SK-N-SH (cell line): ENCODE data around the gene SGSM2. TPM values are rescaled to one million over a fixed set of nuclear protein-coding genes. Genes with fewer than 3 reads are reported as not detected.
A peak's percentile ranks its signal among the peaks of the same experiment; 100 is the strongest.

Experiments used
- CTCF ChIA-PET: fragments of 300-600, 350-600 bp; formaldehyde crosslinking; extraction: SDS; loops from one replicate; lab custom pipeline; 2021; lab: Yijun Ruan, JAX
- POLR2A ChIA-PET: fragments of 350-600 bp; sonication (Branson Sonifier 250); formaldehyde crosslinking; extraction: SDS; loops from one replicate; lab custom pipeline; 2020; ENCODE audit warnings: antibody characterized with exemption, inconsistent platforms; lab: Yijun Ruan, JAX
- DNase-seq: peaks from one replicate; pipeline ENCODE4 v3.0.0; 2012
- H2AFZ ChIP-seq: fragments of 200-600 bp; sonication (generic); 2 replicates; pipeline ENCODE4 v1.8.1; 2016; ENCODE audit warnings: antibody characterized with exemption, mild to moderate bottlenecking, low read depth
- H3F3A ChIP-seq: fragments of 200-600 bp; sonication (generic); replicated peaks from 2 replicates; pipeline ENCODE3; 2016; ENCODE audit warnings: antibody characterized with exemption, mild to moderate bottlenecking; ENCODE audit not compliant: insufficient read depth
- H3K27ac ChIP-seq, 2 experiments: fragments of 200-500 bp in 1 of 2; fragments of 200-600 bp in 1 of 2; sonication (Bioruptor generic) in 1 of 2; sonication (generic), shearing (Covaris generic) in 1 of 2; 2 replicates each; pipeline versions ENCODE4 v1.5.1 to v1.6.1; 2014 to 2016; ENCODE audit warnings: low read depth in 2 of 2, inconsistent platforms in 1 of 2, low read length in 1 of 2, mild to moderate bottlenecking in 1 of 2, mixed read lengths in 1 of 2
- H3K27me3 ChIP-seq: fragments of 200-600 bp; sonication (generic), shearing (Covaris generic); 2 replicates; pipeline ENCODE4 v1.6.1; 2016; ENCODE audit warnings: mixed run types; ENCODE audit not compliant: insufficient read depth
- H3K36me3 ChIP-seq, 2 experiments: fragments of 200-500 bp in 1 of 2; fragments of 200-600 bp in 1 of 2; sonication (Bioruptor generic) in 1 of 2; sonication (generic) in 1 of 2; replicated peaks in 1 of 2; 2 replicates each; pipeline versions ENCODE3 to v1.5.1; 2014 to 2016; ENCODE audit warnings: low read length in 1 of 2, mild to moderate bottlenecking in 1 of 2; ENCODE audit not compliant: insufficient read depth in 2 of 2, control insufficient read depth in 1 of 2
- H3K4me1 ChIP-seq, 2 experiments: fragments of 200-500 bp in 1 of 2; fragments of 200-600 bp in 1 of 2; sonication (Bioruptor generic) in 1 of 2; sonication (generic), shearing (Covaris generic) in 1 of 2; 2 replicates each; pipeline versions ENCODE4 v1.5.1 to v1.6.1; 2014 to 2016; ENCODE audit warnings: low read depth in 1 of 2, low read length in 1 of 2, mixed run types in 1 of 2; ENCODE audit not compliant: insufficient read depth in 2 of 2, control insufficient read depth in 1 of 2
- H3K4me2 ChIP-seq: fragments of 200-600 bp; sonication (generic), shearing (Covaris generic); 2 replicates; pipeline ENCODE4 v1.6.1; 2017; ENCODE audit warnings: mixed run types
- H3K4me3 ChIP-seq, 2 experiments: fragments of 200-500 bp in 1 of 2; fragments of 200-600 bp in 1 of 2; sonication (Bioruptor generic) in 1 of 2; sonication (generic), shearing (Covaris generic) in 1 of 2; 2 replicates each; pipeline versions ENCODE4 v1.5.1 to v1.8.1; 2014 to 2016; ENCODE audit warnings: low read depth in 2 of 2, inconsistent platforms in 1 of 2, low read length in 1 of 2, mild to moderate bottlenecking in 1 of 2, mixed read lengths in 1 of 2, moderate library complexity in 1 of 2
- H3K79me2 ChIP-seq: fragments of 200-600 bp; sonication (generic); 2 replicates; pipeline ENCODE4 v1.8.1; 2017; ENCODE audit warnings: mild to moderate bottlenecking; ENCODE audit not compliant: insufficient read depth
- H3K9ac ChIP-seq: fragments of 200-600 bp; sonication (generic); 2 replicates; pipeline ENCODE4 v1.6.1; 2017; ENCODE audit warnings: mixed run types
- H3K9me2 ChIP-seq: fragments of 200-600 bp; sonication (generic); 2 replicates; pipeline ENCODE4 v1.6.1; 2017; ENCODE audit warnings: mixed run types
- H3K9me3 ChIP-seq: fragments of 200-600 bp; sonication (generic); 2 replicates; pipeline ENCODE4 v1.6.1; 2017; ENCODE audit warnings: mixed run types, mild to moderate bottlenecking, moderate library complexity
- H4K20me1 ChIP-seq: fragments of 200-600 bp; sonication (generic); 2 replicates; pipeline ENCODE4 v1.6.1; 2017; ENCODE audit warnings: mild to moderate bottlenecking, mixed run types; ENCODE audit not compliant: insufficient read depth
- CHD2 ChIP-seq: fragments of 150-350 bp; IDR thresholded peaks from 2 replicates; pipeline ENCODE4 v1.6.1; 2018; ENCODE audit warnings: low read length; ENCODE audit not compliant: partially characterized antibody
- EZH2phosphoT487 ChIP-seq: fragments of 200-600 bp; sonication (generic); IDR thresholded peaks from 2 replicates; pipeline ENCODE4 v1.6.1; 2017; ENCODE audit warnings: low read depth, mixed run types, mild to moderate bottlenecking, antibody characterized with exemption, moderate library complexity, borderline replicate concordance
- IRF3 ChIP-seq: fragments of 150-350 bp; IDR thresholded peaks from 2 replicates; pipeline ENCODE4 v1.6.1; 2016; ENCODE audit warnings: mild to moderate bottlenecking, low read depth, low read length
- NRF1 ChIP-seq: IDR thresholded peaks from 2 replicates; pipeline ENCODE4 v1.6.1; 2012; ENCODE audit warnings: low read depth, mild to moderate bottlenecking, low read length
- RAD21 ChIP-seq: IDR thresholded peaks from 2 replicates; pipeline ENCODE4 v1.6.1; 2012; ENCODE audit warnings: mild to moderate bottlenecking, low read length
- RFX5 ChIP-seq: IDR thresholded peaks from 2 replicates; pipeline ENCODE4 v1.6.1; 2012; ENCODE audit warnings: mild to moderate bottlenecking, improper control_type of control experiment, low read length
- USF2 ChIP-seq: fragments of 150-350 bp; IDR thresholded peaks from 2 replicates; pipeline ENCODE4 v1.6.1; 2017; ENCODE audit warnings: antibody characterized with exemption, low read length, low read depth, borderline replicate concordance
- ZBTB33 ChIP-seq: IDR thresholded peaks from 2 replicates; pipeline ENCODE4 v1.4.0; 2012; ENCODE audit warnings: low read depth, borderline replicate concordance
- WGBS: methylation state at CpG from one replicate; pipeline ENCODE4 v1.1.6; 2017; ENCODE audit warnings: low lambda C conversion rate; 5-methylcytosine and 5-hydroxymethylcytosine counted together
- polyA plus RNA-seq, 3 experiments: library from polyadenylated mRNA; depleted of rRNA; stranded (reverse); fragments of >200 nt; gene quantifications; 2 replicates each; pipeline ENCODE4 v1.2.3, GENCODE V29; 2012

The SGSM2 gene
- polyA plus RNA-seq, 1 of the 3 experiments (the other 2 are of a cell fraction): 85.9 TPM

GRCh38 chr17:2402544-2402943, 65.2 kb downstream of the SGSM2 start:
- WGBS: 47% methylated on average over 14 of the region's 15 CpGs
- DNase-seq: no peak
- Histone ChIP-seq H3K9me2 (no peaks in the 10 kb centered on the region), H3K4me1 (peaks cover 36 to 46% of the 10 kb centered on the region in 2 experiments), H3K79me2 (peaks cover 21% of the 10 kb centered on the region), H3K27me3 (no peaks in the 10 kb centered on the region)
- TF ChIP-seq RAD21 (no peak), ZBTB33 (no peak), IRF3 (no peak), CHD2 (no peak), RFX5 (no peak)
- TF ChIP-seq, all 33 proteins: peak for 0
- Histone ChIP-seq H3K4me2 (peak overlapping the region; percentile 85), H3K9ac (peak overlapping the region; percentile 42; the same call in 1 of the 2 replicates), H4K20me1 (no peaks in the 10 kb centered on the region; the same call in 1 of the 2 replicates), H2AFZ (no peak overlapping the region), H3K4me3 (peak overlapping the region; percentile 50 to 99; a peak in 3 of 4 replicates), H3K27ac (peak overlapping the region; percentile 86 to 100; a peak in 3 of 4 replicates), H3F3A (peaks cover 44% of the 10 kb centered on the region), H3K36me3 (no peaks in the 10 kb centered on the region), H3K9me3 (no peaks in the 10 kb centered on the region)
- POLR2A ChIA-PET: interaction anchor here (2.0 kb wide), 1 partner anchor 10 kb away, joined by 8 read pairs; no protein-coding TSS in a partner anchor
- CTCF ChIA-PET: interaction anchor here (1.2 to 27.8 kb wide), 5 partner anchors 10 to 50 kb away, joined by 3 to 654 read pairs (median 15); no protein-coding TSS in a partner anchor

- H3K4me2 ChIP-seq: peak overlapping the region; percentile 85; the same call in 1 of the 2 replicates
- TF ChIP-seq IRF3 (no peak), EZH2phosphoT487 (no peak), USF2 (no peak), RAD21 (no peak), NRF1 (no peak)
- TF ChIP-seq, all 33 proteins: peak for 0
- Histone ChIP-seq H3K27me3 (no peaks in the 10 kb centered on the region), H3K79me2 (peaks cover 16% of the 10 kb centered on the region), H3K9me2 (no peaks in the 10 kb centered on the region), H3K4me1 (peaks cover 31 to 44% of the 10 kb centered on the region in 2 experiments), H3K9me3 (no peaks in the 10 kb centered on the region), H4K20me1 (no peaks in the 10 kb centered on the region; the same call in 1 of the 2 replicates), H2AFZ (no peak overlapping the region), H3K27ac (no peak overlapping the region), H3K4me3 (no peak overlapping the region), H3K9ac (no peak overlapping the region), H3F3A (peaks cover 49% of the 10 kb centered on the region), H3K36me3 (no peaks in the 10 kb centered on the region)
- 99% methylated on average over 4 of the region's 4 CpGs for WGBS
- DNase-seq: no peak
- CTCF ChIA-PET: interaction anchor here (2.4 to 27.8 kb wide), 3 partner anchors 9 to 27 kb away, joined by 15 to 654 read pairs (median 71); no protein-coding TSS in a partner anchor
- POLR2A ChIA-PET: no interaction called here
Measured at GRCh38 chr17:2403044-2403443, 65.7 kb downstream of the SGSM2 start.
